ENCODE measurements around the gene KLRG1.

The KLRG1 gene
- 17.4 to 21.5 reads per million in 2 donors for total RNA-seq

GRCh38 chr12:8989413-8989812 is at the start of gene KLRG1:
KLRG1 (plus strand) TSS chr12:8989546; CDS start chr12:8989636, 90 bp downstream.
- peak in 1 of 5 experiments; percentile 40 for DNase-seq

DNA sequence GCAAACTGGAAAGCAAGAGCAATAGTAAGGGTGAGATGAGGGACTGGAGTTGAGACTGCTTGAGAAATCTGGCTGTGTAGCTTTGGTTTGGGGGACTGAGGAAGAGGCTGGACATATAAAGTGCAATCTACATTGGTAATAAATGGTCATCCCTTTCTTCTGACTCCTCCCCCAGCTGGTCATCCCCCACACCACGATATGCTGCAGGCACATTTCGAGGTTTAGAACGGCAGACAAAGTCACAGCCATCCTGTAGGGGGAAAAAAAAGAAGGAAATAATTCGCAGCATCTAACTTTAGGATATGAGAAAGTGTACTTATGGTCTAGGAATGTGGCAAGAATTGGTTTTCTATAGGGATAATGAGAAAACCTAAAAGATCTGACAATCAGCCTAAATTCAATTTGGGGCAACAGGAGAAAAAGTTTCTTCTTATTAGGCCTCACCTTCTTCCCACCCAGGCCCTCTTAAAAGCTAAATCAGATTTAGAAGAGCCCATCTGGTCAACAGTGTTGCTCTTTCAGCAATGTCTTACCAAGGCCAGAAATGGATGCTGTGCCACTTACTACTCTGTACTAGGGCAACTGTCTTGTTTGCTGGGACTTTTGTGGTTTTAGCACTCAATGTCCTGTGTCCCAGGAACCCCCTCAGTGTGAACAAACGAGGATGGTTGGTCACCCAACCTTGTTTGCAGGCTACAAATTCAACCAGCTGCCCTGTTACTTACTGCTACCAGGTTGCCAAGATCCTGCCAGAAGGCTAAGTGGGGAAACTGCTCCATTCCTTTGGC is 47.5 kb upstream of the KLRG1 start:
- no peak for DNase-seq

DNA sequence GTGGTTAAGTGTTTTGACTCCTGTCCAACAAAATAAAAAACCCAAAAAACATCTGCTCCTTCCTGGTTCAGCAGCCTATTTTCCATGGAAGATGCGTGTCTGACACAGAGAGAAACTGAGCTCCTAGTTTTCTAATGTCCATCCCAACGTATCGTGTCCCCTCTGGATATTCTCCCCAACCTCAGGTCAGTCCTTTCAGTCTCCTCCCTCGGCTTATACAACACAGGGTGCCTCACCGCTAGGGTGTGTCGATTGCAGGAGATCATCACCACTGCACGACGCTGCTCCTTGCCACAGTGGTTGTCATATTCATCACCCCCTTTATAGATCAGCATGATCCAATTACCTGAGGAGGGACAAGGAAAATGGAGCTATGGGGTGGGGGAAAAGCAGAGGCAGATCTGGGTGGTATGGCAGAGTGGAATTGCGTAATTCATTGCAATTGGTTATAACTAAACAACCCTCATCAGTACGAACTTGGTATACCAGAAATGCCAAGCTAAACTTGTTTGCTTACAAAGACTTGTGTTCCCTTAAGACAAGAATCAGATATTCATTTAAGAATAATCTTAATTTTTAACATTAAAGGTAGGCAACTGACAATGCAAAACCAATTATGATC is 45.7 kb upstream of the KLRG1 start:
- DNase-seq = no peak

- DNase-seq = no peak
Measured at GRCh38 chr12:8946733-8947132, 42.6 kb upstream of the KLRG1 start.

GRCh38 chr12:8947737-8948136 is 41.6 kb upstream of the KLRG1 start:
- DNase-seq = no peak

GRCh38 chr12:8948701-8949341 is 40.5 kb upstream of the KLRG1 start:
- peak in 1 of 5 experiments; percentile 38 for DNase-seq

DNA sequence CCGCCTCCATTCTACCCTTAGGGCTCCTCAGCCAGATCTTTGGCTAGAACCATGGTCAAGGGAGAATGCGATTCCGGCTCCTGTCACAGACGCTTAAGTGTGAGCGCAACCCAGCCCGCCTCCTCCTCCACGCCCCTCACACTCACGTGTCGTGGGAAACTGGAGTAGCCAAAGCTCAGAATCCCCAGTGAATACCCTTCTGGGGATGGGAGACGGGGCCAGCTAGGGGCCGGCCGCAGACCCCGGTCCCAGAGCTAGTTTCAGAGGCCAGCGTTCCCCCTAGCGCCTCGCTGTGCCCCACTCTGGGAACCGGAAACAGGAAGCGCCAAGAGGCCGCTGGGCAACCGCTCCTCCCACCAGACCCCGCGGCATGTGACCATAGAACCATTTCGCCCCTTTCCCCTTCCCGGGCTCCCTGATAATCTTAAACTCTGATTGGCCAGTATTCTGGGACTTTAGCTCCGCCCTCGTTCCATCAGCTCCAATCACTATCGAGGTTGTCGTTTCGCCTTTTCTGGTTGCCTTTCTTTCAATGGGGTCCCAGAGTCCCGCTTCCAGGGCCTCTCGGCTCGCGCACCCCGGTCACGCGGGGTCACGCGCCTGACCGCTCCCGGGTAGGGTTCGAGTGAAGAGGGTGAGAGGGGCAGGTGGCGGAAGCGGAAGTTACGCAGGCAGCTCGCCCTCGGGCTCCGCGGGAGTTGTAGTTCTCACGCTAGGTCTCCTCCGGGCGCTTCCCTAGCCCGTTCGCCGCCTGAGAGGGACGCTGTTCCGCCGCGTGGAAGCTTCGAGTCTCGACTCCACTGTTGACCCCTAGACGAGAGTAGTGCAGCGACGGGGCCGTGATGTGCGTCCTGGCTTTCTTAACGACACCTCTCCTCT is 39.8 kb upstream of the KLRG1 start, which contains the start of gene M6PR:
TSS of gene M6PR (minus strand) at position 304 of the 879 bp plus-strand sequence. CDS start 3,241 bp downstream, outside the sequence.
- DNase-seq = peak; percentile 68 to 97 (median 84)

DNA sequence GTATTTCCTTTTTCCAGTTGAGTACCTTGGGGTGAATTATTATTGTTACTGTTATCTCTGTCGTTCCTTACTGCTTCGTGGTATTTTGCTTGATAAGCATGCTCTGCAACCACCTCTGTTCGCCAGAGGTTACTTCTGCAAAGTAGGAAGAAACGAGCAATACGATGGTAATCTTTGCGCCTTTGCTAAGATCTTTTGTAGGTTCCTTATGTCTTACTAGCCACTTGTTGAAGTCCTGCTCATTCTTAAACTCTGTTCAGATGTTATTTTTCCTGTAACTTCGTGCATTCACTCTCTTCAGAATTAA is 39.2 kb upstream of the KLRG1 start:
- no peak for DNase-seq

GRCh38 chr12:8950702-8951478 is 38.5 kb upstream of the KLRG1 start:
- DNase-seq = peak in 2 of 5 experiments; percentile 46 to 62

DNA sequence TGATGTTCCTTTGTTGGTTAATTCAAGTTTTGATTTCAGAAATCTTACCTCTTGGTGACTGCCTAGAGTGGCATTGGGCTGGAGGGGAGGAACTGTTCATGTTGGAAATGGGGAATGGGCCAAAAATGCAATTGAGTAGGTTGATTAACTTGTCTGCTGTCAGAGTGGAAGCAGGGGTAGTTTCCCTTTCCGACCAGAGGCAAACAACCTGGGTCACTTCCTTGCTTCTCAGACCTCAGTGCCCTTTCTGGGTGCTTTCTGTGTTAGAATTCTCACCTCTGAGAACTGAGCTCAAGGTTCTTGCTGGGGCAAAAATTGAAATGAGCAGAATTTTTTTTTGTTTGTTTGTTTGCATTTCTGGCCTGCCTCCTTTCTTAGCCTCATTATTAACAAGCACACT is 37.6 kb upstream of the KLRG1 start:
- peak in 2 of 5 experiments; percentile 37 to 50 for DNase-seq

- peak in 4 of 5 experiments; percentile 36 to 87 (median 60) for DNase-seq
Measured at GRCh38 chr12:8953773-8954402, 35.5 kb upstream of the KLRG1 start.

DNA sequence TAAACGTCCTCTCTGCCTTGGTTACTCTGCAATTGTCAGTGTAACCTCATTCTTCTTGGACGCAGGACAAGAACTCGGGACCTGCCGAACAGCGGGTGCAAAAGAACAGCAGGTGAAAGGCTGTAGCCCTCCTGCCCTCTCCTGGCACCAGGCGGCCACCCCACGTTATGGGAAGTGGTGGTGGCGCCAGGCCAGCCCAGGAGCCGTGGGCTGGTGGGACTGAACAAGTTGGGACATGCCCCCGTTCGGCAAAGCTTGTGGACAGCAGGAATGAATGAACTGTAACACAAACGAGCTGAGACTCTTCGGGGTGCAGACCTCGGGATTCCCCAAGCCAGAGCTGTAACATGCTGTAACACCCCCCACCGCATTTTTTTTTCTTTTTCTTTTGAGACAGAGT is 33.3 kb upstream of the KLRG1 start:
- no peak for DNase-seq

DNA sequence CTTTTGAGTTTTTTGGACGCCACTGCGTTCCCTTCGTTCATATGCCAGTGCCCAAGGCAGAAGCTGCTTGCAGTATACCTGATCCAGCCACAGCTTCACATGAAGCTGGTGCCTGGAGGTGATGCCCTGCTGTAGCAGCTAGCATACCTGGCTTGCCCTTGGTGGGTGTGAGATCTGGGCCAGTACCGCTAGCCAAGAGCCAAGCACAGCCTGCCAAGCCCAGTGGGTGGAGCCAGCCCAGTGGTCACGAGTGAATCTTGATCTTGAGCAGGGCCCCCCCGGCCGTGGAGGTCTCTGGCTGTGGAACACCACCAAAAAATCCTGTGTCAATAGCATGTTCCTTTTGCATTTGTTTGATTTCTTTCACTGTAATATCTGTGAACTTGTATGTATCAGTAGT is 32.6 kb upstream of the KLRG1 start:
- DNase-seq = no peak

- no peak for DNase-seq
Measured at GRCh38 chr12:8957561-8957960, 31.8 kb upstream of the KLRG1 start.

DNA sequence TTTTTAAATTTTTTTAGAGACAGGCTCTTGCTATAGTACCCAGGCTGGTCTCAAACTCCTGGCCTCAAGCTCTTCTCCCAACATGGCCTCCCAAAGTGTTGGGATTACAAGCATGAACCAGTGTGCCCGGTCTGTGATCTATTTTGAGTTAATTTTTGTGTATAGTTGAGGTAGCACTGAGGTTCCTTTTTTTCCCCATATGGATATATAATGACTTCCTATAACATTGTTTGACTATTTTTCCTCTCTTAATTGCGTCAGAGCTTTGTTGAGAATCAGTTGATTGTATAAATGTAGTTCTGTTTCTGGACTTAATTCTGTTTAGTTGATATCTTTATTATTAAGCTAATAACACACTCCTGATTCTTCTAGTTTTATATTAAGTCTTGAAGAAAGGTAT is 31.3 kb upstream of the KLRG1 start:
- no peak for DNase-seq

GRCh38 chr12:8960176-8960575 is 29.2 kb upstream of the KLRG1 start:
- no peak for DNase-seq

GRCh38 chr12:8968761-8969160 is 20.6 kb upstream of the KLRG1 start:
- DNase-seq = no peak

- DNase-seq = no peak
Measured at GRCh38 chr12:8969861-8970411, 19.4 kb upstream of the KLRG1 start.

DNA sequence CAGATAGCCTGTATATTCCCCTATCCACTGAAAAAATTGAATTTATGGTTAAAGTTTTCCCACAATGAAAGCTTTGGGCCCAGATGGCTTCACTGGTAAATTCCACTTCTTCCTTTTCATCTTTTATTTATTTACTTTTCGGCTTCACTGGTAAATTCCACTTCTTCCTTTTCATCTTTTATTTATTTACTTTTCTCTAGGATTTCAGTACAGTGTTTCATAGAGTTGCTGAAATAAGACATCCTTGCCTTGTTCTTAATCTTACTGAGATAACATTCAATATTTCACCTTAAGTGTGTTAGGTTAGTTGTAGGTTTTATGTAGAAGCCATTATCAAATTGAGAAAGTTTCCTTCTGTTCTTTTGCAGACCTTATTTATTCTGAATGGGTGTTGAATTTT is 18.9 kb upstream of the KLRG1 start:
- DNase-seq = no peak

GRCh38 chr12:8980137-8980536 is 9.2 kb upstream of the KLRG1 start:
- no peak for DNase-seq

GRCh38 chr12:8985213-8985754 is 4.1 kb upstream of the KLRG1 start:
- DNase-seq = no peak

All from T-helper 2 cell (primary cell).